Fibroblast of skin of abdomen (primary cell): Measurements from ENCODE around the gene RAB31.

Experiments used
- DNase-seq: peaks from one replicate; pipeline ENCODE4 v3.0.0-alpha.2; 2013

RAB31 gene

DNA sequence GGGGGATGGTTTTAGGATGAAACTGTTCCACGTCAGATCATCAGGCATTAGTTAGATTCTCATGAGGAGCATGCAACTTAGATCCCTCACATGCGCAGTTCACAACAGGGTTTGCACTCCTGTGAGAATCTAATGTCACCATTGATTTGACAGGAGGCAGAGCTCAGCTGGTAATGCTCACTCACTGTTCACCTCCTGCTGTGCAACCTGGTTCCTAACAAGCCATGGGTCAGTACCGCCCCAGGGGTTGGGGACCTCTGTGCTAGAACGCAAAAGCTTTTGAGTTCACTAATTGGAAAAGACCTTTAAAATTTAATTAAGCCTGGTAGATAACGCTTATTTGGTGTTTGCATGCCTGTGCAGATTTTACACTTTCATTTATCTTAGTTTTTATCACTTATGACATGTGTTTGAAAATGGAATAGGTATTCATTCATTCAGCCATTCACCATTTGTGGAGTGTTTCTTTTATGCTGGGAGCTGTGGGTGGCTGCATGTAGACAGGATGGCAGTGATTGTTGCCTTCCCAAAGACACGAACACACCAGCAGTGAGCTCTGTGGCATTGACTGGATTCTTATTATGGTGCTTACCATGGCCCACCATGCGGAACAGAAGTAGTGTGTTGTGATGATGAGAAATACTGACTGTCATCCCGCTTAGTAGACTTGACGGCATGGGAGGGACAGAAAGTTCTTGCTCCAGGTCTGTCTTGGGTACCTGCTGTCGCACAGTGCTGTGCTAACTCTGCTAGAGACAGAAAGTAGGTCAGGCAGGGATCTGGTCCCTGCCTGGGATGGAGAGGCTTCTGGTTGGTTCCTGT lies 6.4 kb downstream of the RAB31 start:
- no peak for DNase-seq

- no peak for DNase-seq
These were observed 6.9 kb downstream of the RAB31 start for GRCh38 chr18:9715088-9715343.

GRCh38 chr18:9715978-9716774 lies 8.1 kb downstream of the RAB31 start:
- no peak for DNase-seq

DNA sequence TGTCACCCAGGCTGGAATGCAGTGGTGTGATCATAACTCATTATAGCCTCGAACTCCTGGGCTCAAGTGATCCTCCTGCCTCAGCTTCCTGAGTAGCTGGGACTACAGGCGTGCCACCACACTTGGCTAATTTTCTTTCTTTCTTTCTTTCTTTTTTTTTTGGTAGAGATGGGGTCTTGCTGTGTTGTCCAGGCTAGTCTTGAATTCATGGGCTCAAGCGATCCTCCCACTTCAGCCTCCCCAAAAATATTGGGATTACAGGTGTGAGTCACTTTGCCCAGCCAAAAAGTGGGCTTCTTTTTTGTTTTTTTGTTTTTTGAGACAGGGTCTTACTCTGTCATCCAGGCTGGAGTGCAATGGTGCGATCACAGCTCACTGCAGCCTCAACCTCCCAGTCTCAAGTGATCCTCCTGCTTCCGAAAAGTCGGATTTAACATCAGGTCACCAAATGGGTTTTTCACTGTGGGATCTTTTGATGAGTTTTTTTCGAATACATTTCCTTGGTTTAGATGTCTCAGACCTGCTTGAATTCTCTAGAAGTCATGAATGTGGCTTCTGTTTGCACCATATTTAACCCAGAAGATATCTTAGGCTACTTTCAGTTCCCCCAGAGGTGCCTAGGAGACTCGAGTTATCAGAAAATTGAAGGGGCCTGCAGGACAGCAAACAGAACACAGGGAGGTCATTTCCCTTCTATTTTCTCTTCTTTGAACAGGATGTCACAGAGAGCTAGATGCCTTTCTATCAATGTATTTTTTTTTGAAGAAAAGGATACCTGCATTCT lies 8.9 kb downstream of the RAB31 start:
- DNase-seq = no peak

GRCh38 chr18:9719421-9719981 lies 11.4 kb downstream of the RAB31 start:
- DNase-seq = peak; percentile 80

DNA sequence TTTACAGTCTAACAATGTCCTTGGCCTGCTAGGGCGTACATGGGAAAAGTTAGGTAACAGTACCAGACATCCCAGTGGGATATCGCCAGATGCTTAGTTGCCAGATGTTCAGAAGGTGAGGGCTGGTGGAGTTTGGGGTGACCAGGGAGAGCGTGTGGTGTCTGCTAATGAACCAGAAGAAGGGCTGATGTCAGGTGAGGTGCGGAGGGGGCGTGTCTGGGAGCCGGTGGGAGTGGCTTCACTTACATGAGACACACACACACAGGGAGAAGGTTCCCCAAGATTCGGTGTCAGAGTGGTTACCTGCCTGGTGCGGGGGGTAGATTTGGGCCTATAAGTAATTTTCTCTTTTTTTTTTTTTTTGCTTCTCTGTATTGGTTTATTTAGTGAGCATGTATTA lies 12.2 kb downstream of the RAB31 start:
- no peak for DNase-seq

GRCh38 chr18:9721893-9722550 lies 13.9 kb downstream of the RAB31 start:
- DNase-seq = no peak

DNA sequence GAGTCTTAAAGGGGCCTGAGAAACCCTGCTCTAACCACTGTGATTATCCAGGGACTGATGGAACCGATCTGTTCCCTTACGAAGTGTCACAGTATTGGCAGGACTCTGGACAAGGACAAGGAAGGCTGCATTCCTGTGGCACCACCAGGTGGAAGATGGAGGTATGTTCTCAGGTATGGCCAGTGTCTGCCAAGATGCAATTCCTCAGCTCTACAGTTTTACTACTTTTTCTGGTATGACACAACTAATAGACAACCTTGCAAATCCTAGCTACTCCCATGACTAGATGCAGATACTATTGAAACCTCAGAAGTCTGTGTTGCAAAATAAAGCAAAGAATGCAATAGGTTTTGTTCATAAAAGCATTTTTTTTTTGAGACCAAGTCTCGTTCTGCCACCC lies 14.6 kb downstream of the RAB31 start:
- no peak for DNase-seq

GRCh38 chr18:9724797-9725585 lies 16.9 kb downstream of the RAB31 start:
- no peak for DNase-seq

DNA sequence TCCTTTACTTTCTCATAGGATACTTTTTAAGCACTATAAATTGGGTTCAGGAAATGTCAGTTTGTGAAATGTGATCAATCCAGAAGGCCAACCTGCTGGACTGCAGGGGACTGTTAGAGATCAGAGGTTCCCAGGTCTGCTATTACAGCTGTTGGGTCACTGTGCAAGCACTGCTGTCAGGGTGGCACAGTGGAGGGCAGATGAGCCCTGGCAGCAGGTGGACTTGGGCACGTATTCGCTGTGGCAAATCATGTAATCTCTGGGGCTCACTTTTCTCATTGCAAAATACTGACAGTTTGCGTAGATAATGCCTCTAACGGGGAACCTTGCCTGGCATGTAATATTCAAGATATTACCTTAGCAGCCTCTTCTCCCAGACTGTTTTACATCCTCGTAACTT lies 18.1 kb downstream of the RAB31 start:
- DNase-seq = no peak

- no peak for DNase-seq
These were observed 18.8 kb downstream of the RAB31 start for GRCh38 chr18:9726936-9727335.

GRCh38 chr18:9730786-9731185 lies 22.7 kb downstream of the RAB31 start:
- no peak for DNase-seq

DNA sequence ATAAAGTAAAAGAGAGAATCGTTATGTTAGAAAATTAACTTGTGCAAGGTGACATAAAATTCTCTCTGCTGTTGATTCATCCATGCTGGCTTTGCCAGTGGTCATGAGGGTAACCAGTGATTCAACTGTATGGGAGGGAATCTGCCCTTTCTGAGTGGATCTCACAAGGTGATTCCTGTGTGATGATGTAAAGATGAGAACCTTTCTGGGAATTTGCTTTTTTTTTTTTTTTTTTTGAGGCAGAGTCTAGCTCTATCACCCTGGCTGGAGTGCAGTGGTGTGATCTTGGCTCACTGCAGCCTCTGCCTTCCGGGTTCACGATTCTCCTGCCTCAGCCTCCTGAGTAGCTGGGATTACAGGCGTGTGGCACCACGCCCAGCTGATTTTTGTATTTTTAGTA lies 23.3 kb downstream of the RAB31 start:
- DNase-seq = peak; percentile 72

GRCh38 chr18:9732031-9732430 lies 23.9 kb downstream of the RAB31 start:
- DNase-seq = no peak

DNA sequence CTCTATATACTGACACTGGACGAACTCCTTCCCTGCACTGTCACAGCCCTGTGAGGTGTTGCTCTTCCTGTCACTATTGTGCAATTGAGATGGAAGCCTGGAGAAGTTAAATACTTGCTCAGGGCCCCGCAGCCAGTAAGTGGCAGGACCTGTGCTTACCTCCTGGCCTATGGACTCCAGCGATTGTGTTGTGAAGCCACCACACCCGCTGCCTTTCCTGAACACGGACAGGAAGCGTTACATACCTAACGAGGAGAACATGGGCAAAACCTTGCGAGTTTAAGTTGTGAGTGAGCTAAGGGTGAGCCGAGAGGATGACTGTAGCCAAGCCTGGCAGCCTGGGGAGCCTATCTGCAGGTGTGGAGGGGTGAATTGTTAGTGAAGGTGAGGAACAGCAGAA lies 26.1 kb downstream of the RAB31 start:
- no peak for DNase-seq

DNA sequence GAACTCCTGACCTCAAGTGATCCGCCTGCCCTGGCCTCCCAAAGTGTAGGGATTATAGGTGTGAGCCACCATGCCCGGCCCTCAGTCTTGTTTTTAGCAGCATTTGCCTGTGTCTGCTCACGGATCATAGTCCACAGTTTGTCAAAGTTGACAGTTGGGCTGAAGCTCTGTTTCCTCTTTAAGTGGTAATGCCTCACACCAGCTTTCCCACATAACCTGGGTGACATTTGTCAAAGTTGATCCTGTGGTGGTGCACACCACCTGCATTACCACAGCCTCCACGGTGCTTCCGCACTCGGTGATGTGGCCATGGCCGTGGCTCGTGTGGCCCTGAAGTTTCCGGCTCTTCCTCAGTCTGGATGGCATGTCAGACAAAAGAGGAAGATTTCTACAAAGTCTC lies 27.1 kb downstream of the RAB31 start:
- no peak for DNase-seq

DNA sequence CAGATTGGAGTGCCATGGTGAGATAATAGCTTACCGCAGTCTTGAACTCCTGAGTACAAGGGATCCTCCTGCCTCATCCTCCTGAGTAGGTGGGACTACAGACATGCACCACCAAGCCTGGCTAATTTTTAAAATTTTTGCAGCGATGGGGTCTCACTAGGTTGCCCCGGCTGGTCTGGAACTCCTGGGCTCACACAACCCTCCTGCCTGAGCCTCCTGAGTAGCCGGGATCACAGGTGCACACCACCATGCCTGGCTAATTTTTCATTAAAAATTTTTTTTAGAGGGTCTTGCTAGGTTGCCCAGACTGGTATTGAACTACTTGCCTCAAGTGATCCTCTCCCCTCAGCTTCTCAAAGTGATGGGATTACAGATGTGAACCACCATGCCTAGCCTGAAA lies 27.8 kb downstream of the RAB31 start:
- no peak for DNase-seq

GRCh38 chr18:9736286-9736835 lies 28.3 kb downstream of the RAB31 start:
- no peak for DNase-seq

DNA sequence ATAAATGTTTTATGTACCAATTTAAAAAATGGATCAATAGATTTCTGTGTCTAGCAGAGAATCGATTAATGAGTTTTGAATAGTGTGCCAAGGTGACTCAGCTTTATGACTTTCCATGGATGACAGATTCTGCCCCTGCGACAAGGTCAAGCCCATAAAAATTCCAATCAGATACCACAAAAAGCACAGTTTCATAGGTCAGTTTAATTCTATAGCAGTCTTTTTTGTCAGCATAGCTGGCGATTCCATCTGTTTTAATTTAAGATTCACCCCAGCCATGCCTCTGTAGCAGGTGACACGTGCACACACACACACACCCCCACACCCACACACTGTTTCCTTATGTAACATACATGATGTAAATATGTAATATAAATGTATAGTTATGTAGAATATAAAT lies 28.9 kb downstream of the RAB31 start:
- peak; percentile 48 for DNase-seq

DNA sequence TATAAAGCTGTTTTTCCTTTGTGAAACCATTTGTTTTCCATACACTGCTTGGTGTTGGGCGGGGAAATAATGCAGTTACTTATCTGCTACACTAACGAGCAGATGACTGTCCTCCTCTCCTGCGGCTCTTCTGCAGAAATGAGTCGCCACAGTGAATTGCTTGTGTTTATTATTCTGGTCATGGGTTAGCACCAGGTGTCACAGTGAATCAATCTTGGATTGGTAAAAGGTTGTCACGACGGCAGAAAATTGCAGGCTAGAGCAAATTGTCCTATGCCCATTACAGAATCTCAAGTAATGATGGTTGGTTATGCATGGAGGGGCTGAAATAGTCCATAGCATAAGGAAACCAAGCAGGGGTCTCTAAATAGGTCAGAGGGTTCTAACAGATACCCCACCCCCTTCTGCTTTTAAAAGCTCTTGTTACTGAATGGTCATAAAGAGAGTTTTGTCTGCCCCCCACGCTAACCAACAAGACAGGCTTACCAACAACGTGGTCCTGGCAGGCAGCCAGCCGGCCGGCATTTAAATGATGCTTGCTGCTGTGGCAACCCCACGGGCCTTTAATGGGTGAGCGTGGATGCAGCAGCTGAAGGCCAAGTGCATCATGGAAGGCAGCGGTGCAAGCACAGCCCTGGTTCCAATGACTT lies 29.5 kb downstream of the RAB31 start:
- DNase-seq = no peak
